ENCODE measurements around the gene CLCC1. TPM values are rescaled to one million over a fixed set of nuclear protein-coding genes. Genes with fewer than 3 reads are reported as not detected.
A peak's percentile ranks its signal among the peaks of the same experiment; 100 is the strongest.
"Not testable (repeated sequence)": the region's sequence is repeated elsewhere in the genome, so short reads cannot be mapped to it uniquely, and the experiment has no call there.

CLCC1 gene
- total RNA-seq, 2 donors from 2014 or later = 20.7 to 22.1 TPM

DNA sequence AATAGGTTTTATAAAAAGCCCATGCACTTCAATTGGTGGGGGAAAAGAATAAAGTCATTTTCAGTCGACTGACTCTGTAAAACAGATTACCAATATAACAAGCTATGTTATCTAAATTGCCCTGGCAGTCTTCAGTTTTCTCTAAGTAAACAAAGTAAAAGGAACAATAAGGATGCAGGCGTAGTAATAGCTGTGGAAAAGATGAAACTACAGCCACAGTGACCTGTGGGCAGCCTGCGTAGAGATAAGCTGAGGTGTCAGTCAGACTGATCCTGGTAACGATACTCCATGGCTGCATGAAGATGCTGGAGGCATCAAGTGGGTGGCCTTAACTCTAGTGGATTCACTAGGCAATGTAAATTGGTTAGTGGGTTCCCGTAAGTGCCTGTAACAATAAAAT is 29.3 kb downstream of the CLCC1 start:
- peak; percentile 97 for ATAC-seq
- DNase-seq = peak in 1 of 2 donors; percentile 20
- intact Hi-C loops (cut with DNase I, micrococcal nuclease) = no loop called here

GRCh38 chr1:108927565-108927964 is 35.7 kb downstream of the CLCC1 start:
- ATAC-seq; intact Hi-C loops (cut with DNase I, micrococcal nuclease); DNase-seq: not testable (repeated sequence)

DNA sequence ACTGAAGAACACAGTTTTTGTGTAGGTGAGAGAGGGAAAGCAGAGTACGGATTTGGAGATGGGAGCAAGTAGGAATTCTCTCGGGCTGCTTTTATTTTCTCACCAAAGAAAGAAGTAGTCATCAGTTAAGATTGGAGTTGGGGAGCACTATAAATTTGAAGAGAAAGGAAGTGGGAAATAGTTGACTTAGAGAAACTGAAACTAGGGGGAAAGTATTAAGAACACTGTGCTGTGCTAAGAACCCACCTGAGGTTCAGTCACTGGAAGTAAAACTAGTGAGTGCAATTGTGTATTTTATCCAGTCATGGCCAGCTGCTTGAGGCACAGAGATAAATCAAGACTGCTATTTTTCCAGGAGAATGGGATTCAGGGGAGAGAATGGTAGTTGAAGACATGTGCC is 37.4 kb downstream of the CLCC1 start:
- no peak for ATAC-seq
- intact Hi-C loops (cut with DNase I, micrococcal nuclease) = no loop called here

GRCh38 chr1:108916788-108917187 is 46.5 kb downstream of the CLCC1 start:
- intact Hi-C loops (cut with DNase I, micrococcal nuclease) = no loop called here
- no peak for DNase-seq
- no peak for ATAC-seq

More for the DNA sequence above, 37.4 kb downstream of the CLCC1 start:
- DNase-seq = no peak

Other genes with a start within 250 kb of the CLCC1 start
- 10 to 100 TPM; 59.0 to 75.5 TPM for gene STXBP3, start 216.8 kb downstream of the CLCC1 start, total RNA-seq
- not detected for gene AKNAD1, start 106.4 kb downstream of the CLCC1 start, total RNA-seq
- 10 to 100 TPM; 22.5 to 28.7 TPM for gene GPSM2, start 86.5 kb downstream of the CLCC1 start, total RNA-seq
- gene WDR47, start 78.6 kb upstream of the CLCC1 start, total RNA-seq = 1 to 10 TPM; 7.8 to 8.7 TPM
- gene TAF13, start 112.5 kb upstream of the CLCC1 start, total RNA-seq = 10 to 100 TPM; 45.5 to 48.1 TPM
- 10 to 100 TPM; 41.2 to 48.2 TPM for gene TMEM167B, start 127.3 kb upstream of the CLCC1 start, total RNA-seq
- 100 to 1,000 TPM in 1 of 2 donors, 10 to 100 TPM in 1; 96.7 to 121 TPM for gene ELAPOR1, start 150.6 kb upstream of the CLCC1 start, total RNA-seq